ENCODE data around the gene HDC.

DNA sequence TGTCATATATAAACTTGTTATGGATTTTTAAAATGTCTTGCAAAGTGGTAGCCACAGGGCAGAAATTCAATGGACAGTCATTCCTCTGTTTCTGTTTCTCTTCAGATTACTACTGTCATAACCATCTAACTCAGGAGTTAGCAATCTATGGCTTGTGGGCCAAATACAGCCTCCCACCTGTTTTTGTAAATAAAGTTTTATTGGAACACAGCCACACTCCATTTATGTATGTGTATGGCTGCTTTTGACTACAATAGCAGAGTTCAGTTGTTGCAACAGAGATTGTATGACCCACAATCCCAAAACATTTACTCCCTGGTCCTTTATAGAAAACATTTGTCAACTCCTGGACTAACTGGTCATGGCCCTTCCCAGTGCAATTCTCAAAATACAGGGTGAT, 63.5 kb downstream of the HDC start:
- TF ChIP-seq, protein P1, sequence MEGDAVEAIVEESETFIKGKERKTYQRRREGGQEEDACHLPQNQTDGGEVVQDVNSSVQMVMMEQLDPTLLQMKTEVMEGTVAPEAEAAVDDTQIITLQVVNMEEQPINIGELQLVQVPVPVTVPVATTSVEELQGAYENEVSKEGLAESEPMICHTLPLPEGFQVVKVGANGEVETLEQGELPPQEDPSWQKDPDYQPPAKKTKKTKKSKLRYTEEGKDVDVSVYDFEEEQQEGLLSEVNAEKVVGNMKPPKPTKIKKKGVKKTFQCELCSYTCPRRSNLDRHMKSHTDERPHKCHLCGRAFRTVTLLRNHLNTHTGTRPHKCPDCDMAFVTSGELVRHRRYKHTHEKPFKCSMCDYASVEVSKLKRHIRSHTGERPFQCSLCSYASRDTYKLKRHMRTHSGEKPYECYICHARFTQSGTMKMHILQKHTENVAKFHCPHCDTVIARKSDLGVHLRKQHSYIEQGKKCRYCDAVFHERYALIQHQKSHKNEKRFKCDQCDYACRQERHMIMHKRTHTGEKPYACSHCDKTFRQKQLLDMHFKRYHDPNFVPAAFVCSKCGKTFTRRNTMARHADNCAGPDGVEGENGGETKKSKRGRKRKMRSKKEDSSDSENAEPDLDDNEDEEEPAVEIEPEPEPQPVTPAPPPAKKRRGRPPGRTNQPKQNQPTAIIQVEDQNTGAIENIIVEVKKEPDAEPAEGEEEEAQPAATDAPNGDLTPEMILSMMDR (IDR thresholded peaks at IDR 0.05): no peak
- no peak for TF ChIP-seq POLR2A (IDR thresholded peaks at IDR 0.05)
- no peak for TF ChIP-seq EP300 (IDR thresholded peaks at IDR 0.05)
- TF ChIP-seq POLR2AphosphoS5 (IDR thresholded peaks at IDR 0.05): no peak

All from sigmoid colon (tissue), 4 donors.